ENCODE data around the gene KLHL22.

The KLHL22 gene

DNA sequence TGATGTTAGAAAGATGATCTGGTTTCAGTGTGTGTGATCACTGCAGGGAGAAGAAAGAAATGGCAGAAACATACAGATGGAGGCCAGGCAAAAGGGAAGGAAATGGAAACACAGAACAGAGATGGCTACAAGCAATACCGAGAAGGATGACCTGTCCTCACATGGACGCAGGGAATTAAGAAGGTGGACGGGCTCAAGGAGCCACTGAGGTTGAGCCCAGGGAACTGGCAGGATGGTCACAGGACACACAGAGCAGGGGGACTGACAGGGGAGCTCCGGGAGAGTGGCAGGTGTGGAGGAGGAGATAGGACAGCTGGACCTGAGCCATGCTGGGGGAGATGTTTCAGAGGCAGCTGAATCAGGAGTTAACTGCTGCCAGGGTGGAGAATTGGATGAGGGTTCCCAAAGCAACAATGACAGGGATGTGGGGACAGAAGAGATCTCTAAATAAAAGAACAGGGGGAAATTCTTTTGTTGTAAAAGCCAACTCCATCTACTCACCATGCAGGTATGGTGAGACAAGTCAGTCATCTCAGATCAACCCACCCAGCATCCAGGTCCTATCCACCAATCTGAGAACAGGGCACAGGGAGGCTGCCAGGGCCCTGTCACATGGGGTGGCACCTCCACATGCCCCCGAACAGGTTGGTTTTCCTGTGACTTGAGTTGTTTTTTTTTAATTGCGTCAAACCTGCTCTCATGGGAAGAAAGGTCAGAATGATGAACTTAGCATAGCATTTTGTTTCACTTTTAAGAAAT is 26.3 kb downstream of the KLHL22 start:
- Histone ChIP-seq H3K36me3 (ENCODE audit: control insufficient read depth, low read length) (peaks cover 6% of the 10 kb centered on the region; the same call in 1 of the 2 replicates), H3K27me3 (ENCODE audit: control insufficient read depth, low read length) (no peaks in the 10 kb centered on the region), H3F3A (ENCODE audit: control insufficient read depth, insufficient read depth) (no peaks in the 10 kb centered on the region), H3K4me1 (ENCODE audit: control insufficient read depth, low read length) (peaks cover 6% of the 10 kb centered on the region), H3K79me2 (ENCODE audit: control insufficient read depth, low read length) (no peaks in the 10 kb centered on the region), H3K27ac (ENCODE audit: low read depth, low read length) (no peak overlapping the region), H3K4me2 (ENCODE audit: low read length) (no peak overlapping the region), H3K9me2 (replicated peaks; ENCODE audit: control insufficient read depth, low read length) (no peaks in the 10 kb centered on the region), H4K20me1 (ENCODE audit: control insufficient read depth, insufficient read depth, low read depth, low read length) (no peaks in the 10 kb centered on the region), H3K9me3 (ENCODE audit: control insufficient read depth, insufficient read depth, low read length) (no peaks in the 10 kb centered on the region), H3K4me3 (ENCODE audit: low read length) (no peak overlapping the region)
- TF ChIP-seq EZH2phosphoT487 (IDR thresholded peaks at IDR 0.05; ENCODE audit: borderline replicate concordance, low read length) (no peak), CTCF (IDR thresholded peaks at IDR 0.05; ENCODE audit: low read depth, low read length, poor library complexity, severe bottlenecking) (no peak)

DNA sequence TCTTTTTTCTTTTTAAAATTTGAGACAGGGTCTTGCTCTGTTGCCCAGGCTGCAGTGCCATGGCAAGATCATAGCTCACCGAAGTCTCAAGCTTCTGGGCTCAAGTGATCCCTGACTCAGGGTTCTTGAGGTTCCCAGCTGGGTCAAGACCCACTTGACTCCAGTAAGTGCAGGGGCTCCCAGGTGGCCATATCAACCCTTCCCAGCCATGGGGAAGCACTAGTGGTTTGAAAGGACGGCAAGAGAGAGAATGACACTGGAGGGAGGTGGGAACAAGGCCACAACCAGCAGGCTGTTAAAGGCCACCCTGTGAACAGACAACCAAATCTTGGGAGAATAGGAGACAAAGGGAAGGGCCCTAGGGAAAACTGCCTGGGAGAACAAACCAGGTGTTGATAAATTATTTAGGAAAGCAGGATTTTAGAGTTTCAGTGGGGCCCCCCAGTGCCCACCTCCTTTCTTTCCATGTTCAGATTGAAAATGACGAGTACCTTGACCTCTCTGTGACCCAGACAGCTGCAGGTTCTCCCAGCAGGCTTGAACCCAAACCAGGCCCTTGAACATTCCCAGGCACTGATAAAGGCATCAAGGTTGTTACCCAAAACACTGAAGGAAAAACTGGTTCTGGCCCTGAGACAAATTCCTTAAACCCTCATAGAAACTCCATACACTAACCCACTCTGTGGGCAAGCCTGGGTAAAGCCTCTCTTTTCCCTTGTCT is 28.8 kb downstream of the KLHL22 start:
- Histone ChIP-seq H3K27me3 (ENCODE audit: control insufficient read depth, low read length) (no peaks in the 10 kb centered on the region), H3K27ac (ENCODE audit: low read depth, low read length) (no peak overlapping the region), H3F3A (ENCODE audit: control insufficient read depth, insufficient read depth) (no peaks in the 10 kb centered on the region), H3K4me1 (ENCODE audit: control insufficient read depth, low read length) (peaks cover 25% of the 10 kb centered on the region), H3K4me3 (ENCODE audit: low read length) (no peak overlapping the region), H4K20me1 (ENCODE audit: control insufficient read depth, insufficient read depth, low read depth, low read length) (no peaks in the 10 kb centered on the region), H3K9me3 (ENCODE audit: control insufficient read depth, insufficient read depth, low read length) (no peaks in the 10 kb centered on the region), H3K9me2 (replicated peaks; ENCODE audit: control insufficient read depth, low read length) (no peaks in the 10 kb centered on the region), H3K4me2 (ENCODE audit: low read length) (no peak overlapping the region), H3K36me3 (ENCODE audit: control insufficient read depth, low read length) (peaks cover 6% of the 10 kb centered on the region; the same call in 1 of the 2 replicates), H3K79me2 (ENCODE audit: control insufficient read depth, low read length) (no peaks in the 10 kb centered on the region)
- no peak for TF ChIP-seq CTCF (IDR thresholded peaks at IDR 0.05; ENCODE audit: low read depth, low read length, poor library complexity, severe bottlenecking)
- no peak for TF ChIP-seq EZH2phosphoT487 (IDR thresholded peaks at IDR 0.05; ENCODE audit: borderline replicate concordance, low read length)

DNA sequence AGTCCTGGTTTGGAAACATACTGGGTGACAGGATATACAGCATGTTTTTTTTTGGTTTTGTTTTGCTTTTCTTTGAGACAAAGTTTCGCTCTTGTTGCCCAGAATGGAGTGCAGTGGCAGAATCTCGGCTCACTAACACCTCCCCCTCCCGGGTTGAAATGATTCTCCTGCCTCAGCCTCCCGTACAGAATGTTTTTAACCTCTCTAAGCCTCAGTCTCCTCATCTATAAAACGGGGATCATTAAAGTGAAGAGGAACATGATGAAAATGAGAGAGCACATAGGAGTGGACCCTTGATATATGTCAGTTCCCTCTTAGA is 29.9 kb downstream of the KLHL22 start:
- H3K4me3 ChIP-seq (ENCODE audit: low read length): no peak overlapping the region
- H3K27ac ChIP-seq (ENCODE audit: low read depth, low read length): no peak overlapping the region
- no peaks in the 10 kb centered on the region for H3K9me2 ChIP-seq (replicated peaks; ENCODE audit: control insufficient read depth, low read length)
- peaks cover 25% of the 10 kb centered on the region for H3K4me1 ChIP-seq (ENCODE audit: control insufficient read depth, low read length)
- no peaks in the 10 kb centered on the region for H3F3A ChIP-seq (ENCODE audit: control insufficient read depth, insufficient read depth)
- no peak overlapping the region for H3K4me2 ChIP-seq (ENCODE audit: low read length)
- no peaks in the 10 kb centered on the region for H4K20me1 ChIP-seq (ENCODE audit: control insufficient read depth, insufficient read depth, low read depth, low read length)
- TF ChIP-seq CTCF (IDR thresholded peaks at IDR 0.05; ENCODE audit: low read depth, low read length, poor library complexity, severe bottlenecking): no peak
- TF ChIP-seq EZH2phosphoT487 (IDR thresholded peaks at IDR 0.05; ENCODE audit: borderline replicate concordance, low read length): no peak
- H3K79me2 ChIP-seq (ENCODE audit: control insufficient read depth, low read length): no peaks in the 10 kb centered on the region
- H3K27me3 ChIP-seq (ENCODE audit: control insufficient read depth, low read length): no peaks in the 10 kb centered on the region
- peaks cover 6% of the 10 kb centered on the region; the same call in 1 of the 2 replicates for H3K36me3 ChIP-seq (ENCODE audit: control insufficient read depth, low read length)
- H3K9me3 ChIP-seq (ENCODE audit: control insufficient read depth, insufficient read depth, low read length): no peaks in the 10 kb centered on the region

All from DOHH2 (cell line).